Fibroblast of lung (primary cell): ENCODE results near the gene SLC15A2. TPM values are rescaled to one million over a fixed set of nuclear protein-coding genes. Genes with fewer than 3 reads are reported as not detected.

Source experiments
- DNase-seq, 2 donors: peaks; one replicate each; pipeline versions ENCODE4 v3.0.0 to v3.0.0-alpha.2; 2010; ENCODE audit warnings: low read depth in 2 of 2
- H2AFZ ChIP-seq: 2 replicates; pipeline ENCODE4 v1.5.1; 2012; ENCODE audit warnings: low read length, control low read depth, inconsistent platforms
- H3K27ac ChIP-seq: 2 replicates; pipeline ENCODE4 v1.5.1; 2011; ENCODE audit warnings: low read length, control low read depth; ENCODE audit not compliant: insufficient read depth
- H3K27me3 ChIP-seq: 2 replicates; pipeline ENCODE4 v1.5.1; 2011; ENCODE audit warnings: mild to moderate bottlenecking, low read length; ENCODE audit not compliant: control insufficient read depth, insufficient read depth
- H3K36me3 ChIP-seq: 2 replicates; pipeline ENCODE4 v1.5.1; 2011; ENCODE audit warnings: low read length; ENCODE audit not compliant: control insufficient read depth, insufficient read depth
- H3K4me1 ChIP-seq: 2 replicates; pipeline ENCODE4 v1.5.1; 2011; ENCODE audit warnings: low read length; ENCODE audit not compliant: control insufficient read depth, insufficient read depth; ENCODE audit errors: extremely low read depth
- H3K4me2 ChIP-seq: 2 replicates; pipeline ENCODE4 v1.5.1; 2011; ENCODE audit warnings: low read length, control low read depth; ENCODE audit not compliant: insufficient read depth; ENCODE audit errors: extremely low read depth
- H3K4me3 ChIP-seq, 4 experiments: fragments of 200-600 bp in 1 of 4; sonication (generic) in 1 of 4; replicated peaks in 1 of 4; 2 replicates each; pipeline ENCODE4 v1.5.1; 2011 to 2016; ENCODE audit warnings: low read length in 4 of 4, low read depth in 3 of 4, mild to moderate bottlenecking in 3 of 4, control low read depth in 2 of 4, inconsistent platforms in 1 of 4, mixed read lengths in 1 of 4; ENCODE audit not compliant: insufficient read depth in 1 of 4; ENCODE audit errors: control extremely low read depth in 1 of 4
- H3K79me2 ChIP-seq: 2 replicates; pipeline ENCODE4 v1.5.1; 2012; ENCODE audit warnings: mild to moderate bottlenecking, low read length, inconsistent platforms; ENCODE audit not compliant: control insufficient read depth, insufficient read depth
- H3K9ac ChIP-seq: 2 replicates; pipeline ENCODE4 v1.5.1; 2011; ENCODE audit warnings: mild to moderate bottlenecking, low read length, control low read depth; ENCODE audit not compliant: insufficient read depth
- H3K9me3 ChIP-seq: 2 replicates; pipeline ENCODE4 v1.5.1; 2012; ENCODE audit warnings: low read depth, low read length; ENCODE audit not compliant: control insufficient read depth, insufficient read depth
- H4K20me1 ChIP-seq: 2 replicates; pipeline ENCODE4 v1.5.1; 2011; ENCODE audit warnings: low read length; ENCODE audit not compliant: control insufficient read depth, insufficient read depth; ENCODE audit errors: extremely low read depth
- EZH2 ChIP-seq: IDR thresholded peaks from 2 replicates; pipeline ENCODE4 v1.5.1; 2012; ENCODE audit warnings: low read length, control low read depth, mild to moderate bottlenecking; ENCODE audit errors: missing control alignments
- polyA plus RNA-seq, 2 donors: library from polyadenylated mRNA; depleted of rRNA in 1 of 2; stranded (reverse) in 1 of 2; unstranded in 1 of 2; fragments of >200 nt; gene quantifications; 2 replicates each; pipeline ENCODE4 v1.2.1, GENCODE V29; 2011 to 2012; ENCODE audit warnings: missing spikeins in 1 of 2
- total RNA-seq: library from RNA; depleted of rRNA; stranded (reverse); fragments of >200 nt; gene quantifications from 2 replicates; pipeline ENCODE4 v1.2.1, GENCODE V29; 2014
- TF ChIP-seq, protein P1 (sequence below), 2 donors: IDR thresholded peaks in 1 of 2; conservative IDR thresholded peaks in 1 of 2; 1 replicate in 1 of 2; 2 replicates in 1 of 2; pipeline ENCODE4 v1.5.1; 2011 to 2012; ENCODE audit warnings: low read length in 2 of 2, control low read depth in 1 of 2, inconsistent platforms in 1 of 2, low read depth in 1 of 2, mild to moderate bottlenecking in 1 of 2

SLC15A2 gene
- total and polyA plus RNA-seq, 2 donors (not counting 1 experiment from before 2014, with no cell fraction given), result 0.31 to 0.33 TPM

- Histone ChIP-seq H3K4me1 (no peaks in the 10 kb centered on the region), H3K36me3 (no peaks in the 10 kb centered on the region), H3K9me3 (no peaks in the 10 kb centered on the region), H2AFZ (no peak overlapping the region), H3K9ac (no peak overlapping the region), H3K4me3 (no peak overlapping the region), H4K20me1 (no peaks in the 10 kb centered on the region), H3K4me2 (no peak overlapping the region), H3K79me2 (no peaks in the 10 kb centered on the region), H3K27me3 (no peaks in the 10 kb centered on the region), H3K27ac (no peak overlapping the region)
- no peak for TF ChIP-seq EZH2
- TF ChIP-seq, protein P1, sequence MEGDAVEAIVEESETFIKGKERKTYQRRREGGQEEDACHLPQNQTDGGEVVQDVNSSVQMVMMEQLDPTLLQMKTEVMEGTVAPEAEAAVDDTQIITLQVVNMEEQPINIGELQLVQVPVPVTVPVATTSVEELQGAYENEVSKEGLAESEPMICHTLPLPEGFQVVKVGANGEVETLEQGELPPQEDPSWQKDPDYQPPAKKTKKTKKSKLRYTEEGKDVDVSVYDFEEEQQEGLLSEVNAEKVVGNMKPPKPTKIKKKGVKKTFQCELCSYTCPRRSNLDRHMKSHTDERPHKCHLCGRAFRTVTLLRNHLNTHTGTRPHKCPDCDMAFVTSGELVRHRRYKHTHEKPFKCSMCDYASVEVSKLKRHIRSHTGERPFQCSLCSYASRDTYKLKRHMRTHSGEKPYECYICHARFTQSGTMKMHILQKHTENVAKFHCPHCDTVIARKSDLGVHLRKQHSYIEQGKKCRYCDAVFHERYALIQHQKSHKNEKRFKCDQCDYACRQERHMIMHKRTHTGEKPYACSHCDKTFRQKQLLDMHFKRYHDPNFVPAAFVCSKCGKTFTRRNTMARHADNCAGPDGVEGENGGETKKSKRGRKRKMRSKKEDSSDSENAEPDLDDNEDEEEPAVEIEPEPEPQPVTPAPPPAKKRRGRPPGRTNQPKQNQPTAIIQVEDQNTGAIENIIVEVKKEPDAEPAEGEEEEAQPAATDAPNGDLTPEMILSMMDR (conservative IDR thresholded peaks at IDR 0.05 in 1 of 2, IDR thresholded peaks at IDR 0.05 in 1 of 2; ENCODE audit: low read depth in 1 of 2, low read length in 2 of 2), result no peak
- no peak for DNase-seq
Observed at GRCh38 chr3:121869736-121870135, 24.5 kb upstream of the SLC15A2 start.

DNA sequence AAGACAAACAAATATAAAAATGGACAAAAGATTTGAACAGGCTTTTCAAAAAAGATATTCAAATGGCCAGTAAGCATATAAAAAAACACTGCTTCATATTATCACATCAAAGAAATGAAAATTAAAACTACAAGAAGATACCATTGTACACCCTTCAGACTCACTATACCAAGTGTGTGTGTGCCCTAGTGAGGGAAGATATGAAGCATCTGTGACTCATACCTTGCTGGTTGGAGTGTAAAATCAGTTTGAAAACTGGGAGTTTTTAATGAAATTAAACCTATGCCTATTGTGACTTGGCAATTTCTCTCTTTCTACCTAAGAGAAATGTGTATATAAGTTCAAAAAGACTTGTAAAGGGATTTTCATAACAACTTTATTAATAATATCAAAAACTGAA, 23.5 kb upstream of the SLC15A2 start:
- Histone ChIP-seq H3K4me2 (no peak overlapping the region), H3K27ac (no peak overlapping the region), H3K79me2 (no peaks in the 10 kb centered on the region), H3K27me3 (no peaks in the 10 kb centered on the region), H3K9me3 (no peaks in the 10 kb centered on the region), H4K20me1 (no peaks in the 10 kb centered on the region), H3K36me3 (no peaks in the 10 kb centered on the region), H3K9ac (no peak overlapping the region), H3K4me3 (no peak overlapping the region), H3K4me1 (no peaks in the 10 kb centered on the region), H2AFZ (no peak overlapping the region)
- no peak for TF ChIP-seq EZH2
- TF ChIP-seq, protein P1 (conservative IDR thresholded peaks at IDR 0.05 in 1 of 2, IDR thresholded peaks at IDR 0.05 in 1 of 2; ENCODE audit: low read depth in 1 of 2, low read length in 2 of 2), result no peak
- no peak for DNase-seq

- TF ChIP-seq, protein P1 (conservative IDR thresholded peaks at IDR 0.05 in 1 of 2, IDR thresholded peaks at IDR 0.05 in 1 of 2; ENCODE audit: low read depth in 1 of 2, low read length in 2 of 2), result no peak
- no peak for DNase-seq
- no peak overlapping the region for H3K27ac ChIP-seq
Observed at GRCh38 chr3:121871430-121871829, 22.8 kb upstream of the SLC15A2 start.

More at GRCh38 chr3:121871430-121871829, 22.8 kb upstream of the SLC15A2 start:
- Histone ChIP-seq H3K27me3 (no peaks in the 10 kb centered on the region), H3K9ac (no peak overlapping the region), H2AFZ (no peak overlapping the region), H3K4me3 (no peak overlapping the region), H3K9me3 (no peaks in the 10 kb centered on the region), H3K4me2 (no peak overlapping the region), H3K79me2 (no peaks in the 10 kb centered on the region), H3K4me1 (no peaks in the 10 kb centered on the region), H3K36me3 (no peaks in the 10 kb centered on the region), H4K20me1 (no peaks in the 10 kb centered on the region)
